Prostate gland (tissue), 2 donors: ENCODE measurements around the gene CENPL.

ENCODE experiments used
- CTCF ChIP-seq, 4 experiments: fragments of 200-600 bp in 2 of 4; fragments of 450-650 bp in 2 of 4; sonication (generic) in 2 of 4; IDR thresholded peaks; 1 replicate in 3 of 4; 2 replicates in 1 of 4; pipeline ENCODE4 v1.5.1; 2016 to 2019; ENCODE audit warnings: antibody characterized with exemption in 4 of 4, mild to moderate bottlenecking in 2 of 4, moderate library complexity in 2 of 4
- POLR2A ChIP-seq: fragments of 450-650 bp; IDR thresholded peaks from one replicate; pipeline ENCODE4 v1.6.1; 2016; ENCODE audit warnings: antibody characterized with exemption, mild to moderate bottlenecking

GRCh38 chr1:173779936-173780335 is 44.7 kb downstream of the CENPL start:
- no peak for TF ChIP-seq CTCF (IDR thresholded peaks at IDR 0.05)
- no peak for TF ChIP-seq POLR2A
